HG03196 (cell line): ENCODE data around the gene APBB1IP.
"Not testable (repeated sequence)": the region's sequence is repeated elsewhere in the genome, so short reads cannot be mapped to it uniquely, and the experiment has no call there.

Experiments used
- ATAC-seq: cut with Tn5 transposase; IDR thresholded peaks from one replicate; pipeline ENCODE4 v1.9.1; 2021; ENCODE audit not compliant: unreplicated experiment

Gene APBB1IP

DNA sequence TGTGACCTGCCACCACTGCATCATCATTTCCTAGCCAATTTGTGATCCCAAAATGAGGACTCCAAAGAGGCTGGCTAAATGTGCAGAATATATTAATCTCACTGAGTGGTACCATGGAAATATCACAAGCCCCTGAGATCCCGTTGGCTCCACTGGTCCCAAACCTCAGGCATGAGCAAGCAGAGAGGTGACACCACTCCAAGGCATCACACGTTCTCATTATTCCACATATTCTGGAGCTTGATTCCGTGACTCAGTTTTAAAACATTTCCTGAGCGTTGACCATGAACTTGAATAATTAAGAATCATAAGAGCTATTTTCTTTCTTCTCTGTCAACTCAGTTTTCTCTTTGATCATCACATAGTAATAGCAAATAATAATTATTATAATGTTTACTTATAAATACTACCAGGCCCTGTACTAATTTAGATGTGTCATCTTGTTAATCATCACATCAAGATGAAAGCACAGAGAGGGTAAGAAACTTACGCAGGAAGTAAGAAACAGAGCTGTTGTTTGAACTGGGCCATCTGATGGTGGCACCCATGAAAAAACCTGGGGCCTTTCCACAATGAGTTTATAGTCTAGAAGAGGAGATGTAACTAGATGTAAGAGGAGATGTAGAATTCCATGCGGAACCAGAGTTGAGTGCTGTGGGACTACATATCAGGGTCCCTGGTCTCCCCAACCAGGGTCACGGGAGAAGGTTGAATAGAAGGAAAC is 3.5 kb downstream of the APBB1IP start:
- no peak for ATAC-seq

DNA sequence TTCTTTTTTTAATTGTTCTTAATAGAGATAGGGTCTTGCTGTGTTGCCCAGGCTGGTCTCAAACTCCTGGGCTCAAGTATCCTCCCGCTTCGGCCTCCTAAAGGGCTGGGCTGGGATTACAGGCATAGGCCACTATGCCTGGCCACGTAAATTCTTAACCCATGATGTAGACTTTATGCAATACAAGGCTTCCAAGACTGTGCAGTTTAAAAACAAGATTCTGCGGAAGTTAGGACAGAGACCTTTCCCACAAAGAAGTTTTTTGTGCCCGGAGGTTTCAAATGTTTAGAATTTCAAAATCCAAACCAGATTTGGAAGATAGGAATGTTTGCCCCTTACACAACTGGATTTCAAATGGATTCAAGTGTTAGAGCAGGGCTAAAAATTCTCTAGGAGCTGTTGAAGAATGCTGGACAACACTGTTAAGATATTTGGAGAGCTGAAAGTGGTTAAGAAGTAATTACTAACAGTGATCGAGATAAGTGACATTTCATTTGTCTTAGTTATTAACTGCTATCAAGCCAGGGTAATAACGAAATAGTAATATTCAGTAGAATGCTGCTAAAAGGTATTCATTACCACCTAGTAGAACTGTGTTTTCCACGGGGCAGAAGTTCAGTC is 7.4 kb downstream of the APBB1IP start:
- no peak for ATAC-seq

DNA sequence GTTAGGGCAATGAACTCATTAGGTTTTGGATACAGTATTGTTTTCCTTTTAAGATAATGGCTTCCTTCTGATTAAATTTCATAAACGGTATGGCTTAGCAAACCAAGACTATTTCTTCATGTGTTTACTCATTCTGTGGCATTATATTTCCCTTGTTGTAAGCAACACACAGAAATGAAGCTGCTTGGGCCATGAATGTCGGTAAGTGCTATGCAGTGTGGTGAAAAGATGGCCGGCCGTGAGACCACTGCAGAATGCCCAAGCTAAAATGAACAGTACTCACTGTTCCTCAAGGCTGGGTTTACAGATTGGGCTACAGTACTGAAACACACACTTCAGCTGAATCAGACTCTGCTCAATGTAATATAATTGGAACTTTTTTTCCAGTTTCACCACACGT is 8.1 kb downstream of the APBB1IP start:
- no peak for ATAC-seq

DNA sequence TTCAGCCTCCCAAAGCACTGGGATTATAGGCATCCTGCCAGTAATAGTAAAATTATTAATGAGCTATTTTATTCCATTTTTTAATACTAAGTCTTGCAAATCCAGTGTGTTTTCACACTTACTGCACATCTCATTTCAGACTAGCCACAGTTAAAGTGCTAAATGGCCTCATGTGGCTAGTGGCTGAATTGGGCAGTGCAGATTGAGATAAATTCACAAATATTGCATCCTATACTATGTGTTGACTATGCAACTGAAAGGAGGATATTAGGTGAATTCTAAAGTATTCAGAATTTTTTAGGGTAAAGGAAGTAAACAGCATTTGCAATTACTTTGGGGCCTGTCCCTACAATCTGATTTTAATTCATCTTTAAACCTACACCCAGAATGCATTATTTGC is 10.2 kb downstream of the APBB1IP start:
- ATAC-seq = peak; percentile 32

DNA sequence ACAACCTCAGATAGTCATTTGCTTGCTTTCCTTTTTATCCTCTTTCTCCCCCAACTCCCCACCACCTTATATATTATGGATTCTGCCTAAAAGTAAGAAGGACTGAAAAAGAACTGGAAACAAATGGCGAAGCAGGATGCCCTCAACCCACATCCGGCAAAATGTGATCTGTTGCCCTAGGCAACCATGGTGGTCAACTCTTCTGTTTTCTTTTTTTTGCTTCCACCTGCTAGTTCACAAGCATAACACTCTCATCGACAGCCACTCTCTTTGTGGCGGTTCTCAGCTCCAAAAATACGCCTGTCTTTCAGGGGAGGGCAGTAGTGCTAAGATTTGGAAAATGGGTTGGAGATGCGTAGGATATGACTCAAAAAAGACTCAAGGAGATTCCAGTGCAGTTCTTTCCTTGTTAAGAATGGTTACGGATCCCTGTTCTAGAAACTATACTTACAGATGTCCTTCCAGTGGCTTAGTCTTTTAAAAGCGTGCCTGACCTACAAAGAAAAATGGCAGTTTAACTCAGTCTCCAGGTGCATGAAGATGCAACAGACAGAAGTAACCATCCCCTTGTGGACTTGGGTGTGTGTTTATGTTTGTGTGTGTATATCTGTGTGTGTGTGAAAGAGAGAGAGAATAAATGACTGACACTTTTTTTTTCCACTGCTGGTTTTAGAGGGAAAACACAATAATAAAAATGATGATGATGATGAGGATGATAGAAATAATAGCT is 10.7 kb downstream of the APBB1IP start:
- ATAC-seq = peak; percentile 78

DNA sequence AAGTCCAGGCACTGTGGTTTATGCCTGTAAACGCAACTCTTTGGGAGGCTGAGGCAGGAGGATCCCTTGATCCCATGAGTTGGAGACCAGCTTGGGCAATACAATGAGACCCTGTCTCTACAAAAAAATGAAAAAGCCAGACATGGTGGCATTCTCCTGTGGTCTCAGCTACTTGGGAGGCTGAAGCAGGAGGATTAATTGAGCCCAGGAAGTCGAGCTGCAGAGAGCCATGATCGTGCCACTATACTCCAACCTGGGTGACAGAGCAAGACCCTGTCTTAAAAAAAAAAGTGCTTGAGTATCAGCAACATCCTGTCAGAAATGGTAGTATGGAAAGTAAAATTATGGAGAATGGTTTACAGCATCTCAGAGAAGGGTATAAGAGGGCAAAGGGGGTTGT is 11.6 kb downstream of the APBB1IP start:
- no peak for ATAC-seq

DNA sequence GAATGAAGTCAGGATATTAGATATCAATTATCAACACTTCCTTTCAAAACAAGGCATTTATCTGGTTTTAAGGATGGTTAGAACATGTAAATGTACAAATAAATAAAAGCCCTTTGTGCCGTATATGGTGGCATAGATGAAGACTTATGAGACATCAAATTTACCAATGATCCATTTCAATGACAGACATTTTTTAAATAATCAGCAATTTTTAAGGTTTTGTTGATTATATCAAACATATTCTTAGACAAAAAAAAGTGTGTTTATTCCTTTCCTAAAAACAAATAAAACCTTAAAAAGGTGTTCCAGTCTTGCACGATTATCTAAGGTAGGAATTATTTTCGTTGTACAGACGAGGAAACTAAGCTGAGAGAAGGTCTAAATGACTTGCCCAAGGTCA is 13.8 kb downstream of the APBB1IP start:
- ATAC-seq = no peak

DNA sequence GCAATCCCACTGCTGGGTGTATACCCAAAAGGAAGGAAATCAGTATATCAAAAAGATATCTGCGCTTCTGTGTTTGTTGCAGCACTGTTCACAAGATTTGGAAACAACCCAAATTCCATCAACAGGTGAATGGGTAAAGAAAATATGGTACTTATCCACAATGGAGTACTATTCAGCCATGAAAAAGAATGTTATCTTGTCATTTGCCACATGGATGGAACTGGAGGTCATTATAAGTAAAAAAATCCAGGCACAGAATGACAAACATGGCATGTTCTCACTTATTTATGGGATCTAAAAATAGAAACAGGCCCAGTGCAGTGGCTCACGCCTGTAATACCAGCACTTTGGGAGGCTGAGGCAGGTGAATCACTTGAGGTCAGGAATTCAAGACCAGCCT is 15.7 kb downstream of the APBB1IP start:
- no peak for ATAC-seq

DNA sequence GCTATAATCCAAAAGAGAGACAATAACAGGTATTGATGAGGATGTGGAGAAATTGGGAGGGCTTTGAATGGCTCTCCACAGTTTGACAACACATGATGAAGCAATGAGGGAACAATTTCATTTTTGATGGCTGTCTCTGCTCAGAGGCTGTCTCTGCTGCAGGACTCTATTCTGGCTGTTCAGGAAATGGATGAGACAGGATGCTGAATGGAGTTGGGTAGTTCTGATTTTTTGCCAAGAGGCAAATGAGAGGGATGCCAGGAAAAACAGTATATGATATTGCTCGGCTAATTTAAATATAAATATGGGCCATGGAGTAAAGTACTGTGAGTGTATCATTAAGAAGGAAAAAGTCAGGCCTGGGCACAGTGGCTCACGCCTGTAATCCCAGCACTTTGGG is 16.8 kb downstream of the APBB1IP start:
- ATAC-seq = no peak

DNA sequence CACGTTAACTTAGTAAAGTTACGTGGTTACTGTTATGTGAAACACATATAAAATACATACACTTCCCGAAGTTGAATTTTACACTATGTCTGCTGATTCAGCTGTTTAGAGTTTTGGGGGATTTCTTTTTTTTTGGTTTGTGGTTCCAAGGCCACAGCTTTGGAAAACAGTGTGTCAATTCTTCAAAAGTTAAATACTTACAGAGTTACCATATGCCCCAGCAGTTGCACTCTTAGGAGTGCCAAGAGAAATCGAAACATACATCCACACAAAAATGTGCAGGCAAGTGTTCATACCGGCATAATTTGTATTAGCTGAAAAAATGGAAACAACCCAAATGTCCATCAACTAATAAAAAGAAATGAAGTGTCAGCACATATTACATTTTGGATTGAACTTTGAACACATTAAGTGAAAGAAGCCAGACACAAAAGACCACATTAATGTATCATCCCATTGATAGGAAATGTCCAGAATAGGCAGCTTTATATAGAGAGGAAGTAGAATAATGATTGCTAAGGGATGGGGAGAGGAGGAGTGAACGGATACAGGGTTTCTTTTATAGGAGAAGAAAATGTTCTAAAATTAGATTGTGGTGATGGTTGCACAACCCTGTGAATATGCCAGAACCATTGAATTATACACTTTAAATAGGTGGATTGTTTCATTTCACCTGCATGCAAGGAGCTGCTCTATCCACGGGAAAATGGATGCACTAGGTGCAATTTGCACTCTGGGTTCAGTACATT is 17.6 kb downstream of the APBB1IP start:
- no peak for ATAC-seq

DNA sequence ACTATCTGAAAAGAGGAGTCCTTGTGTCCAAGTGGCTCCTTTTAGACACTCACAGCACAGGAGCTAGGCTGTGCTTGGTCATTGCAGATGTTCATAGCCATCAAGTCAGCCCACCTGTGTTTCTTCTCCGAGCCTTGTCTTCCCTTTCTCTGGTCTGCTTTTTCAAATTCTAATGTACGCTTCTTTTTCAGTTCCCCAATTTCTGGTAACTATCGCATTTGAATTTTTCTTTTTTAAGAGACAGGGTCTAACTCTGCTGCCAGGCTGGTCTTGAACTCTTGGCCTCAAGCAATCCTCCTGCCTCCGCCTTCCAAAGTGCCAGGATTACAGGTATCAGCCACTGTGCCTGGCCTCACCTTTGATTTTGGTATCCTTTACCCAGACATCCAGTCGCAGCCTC is 18.9 kb downstream of the APBB1IP start:
- ATAC-seq = peak; percentile 86

DNA sequence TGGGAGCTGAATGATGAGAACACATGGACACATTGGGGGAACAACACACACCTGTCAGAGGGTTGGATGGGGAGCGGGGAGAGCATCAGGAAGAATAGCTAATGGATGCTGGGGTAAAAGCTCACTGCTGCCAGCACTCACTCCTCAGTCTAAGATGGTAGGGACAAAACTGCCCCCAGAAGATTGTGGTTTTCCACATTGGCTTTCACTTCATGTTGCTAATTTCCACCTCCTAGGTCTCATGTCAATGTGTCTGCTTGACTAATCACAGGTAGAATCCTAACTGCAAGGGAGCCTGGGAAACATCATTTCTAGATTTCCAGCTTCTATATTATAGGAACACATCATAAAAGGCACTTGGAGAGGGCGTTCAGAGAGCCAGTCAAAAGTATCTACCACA is 22.6 kb downstream of the APBB1IP start:
- no peak for ATAC-seq

DNA sequence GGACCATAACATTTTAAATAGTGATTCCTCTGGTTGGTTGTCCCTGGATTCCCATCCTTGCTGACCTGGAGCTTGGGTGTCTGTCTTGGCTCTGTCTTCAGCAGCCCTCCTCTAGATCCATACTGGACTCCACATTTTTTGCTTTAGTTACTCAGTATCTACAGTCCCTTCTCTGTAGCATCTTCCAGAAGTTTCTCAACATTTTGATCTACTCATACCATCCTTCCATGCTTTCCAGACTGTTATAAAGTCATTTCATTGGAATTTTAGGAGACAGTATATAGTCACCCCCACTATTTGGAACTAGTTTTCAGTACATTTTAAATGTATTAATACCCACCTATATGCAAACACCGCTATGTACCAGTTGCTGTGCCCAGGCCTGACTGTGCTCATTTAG is 25.8 kb downstream of the APBB1IP start:
- ATAC-seq = no peak

DNA sequence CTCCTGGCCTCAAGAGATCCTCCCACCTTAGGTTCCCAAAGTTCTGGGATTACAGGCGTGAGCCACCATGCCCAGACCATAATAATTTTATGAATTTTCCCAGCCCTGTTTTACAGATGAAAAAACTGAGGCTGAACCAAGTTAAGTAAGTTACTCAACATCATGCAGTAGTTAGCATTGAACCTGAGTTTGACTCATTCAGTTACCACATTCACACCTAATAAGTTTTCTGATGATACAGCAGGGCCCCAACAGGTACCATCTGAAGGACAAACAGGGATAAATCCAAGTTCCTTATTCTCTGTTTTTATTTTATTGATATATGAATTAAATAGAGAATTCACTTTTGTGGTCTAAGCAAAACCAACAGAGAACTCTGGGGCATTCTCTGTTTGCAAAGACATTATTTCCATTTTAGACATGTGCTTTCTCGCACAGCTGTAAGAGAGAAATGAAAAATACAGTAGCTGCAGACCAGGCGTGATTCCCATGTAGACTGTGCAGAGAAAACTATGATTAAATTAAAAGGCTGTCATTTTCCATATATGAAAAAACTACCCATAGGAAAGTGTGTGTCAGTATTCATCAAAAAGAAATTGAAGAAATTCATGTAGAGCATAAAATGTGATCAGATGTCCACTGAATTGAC is 26.6 kb downstream of the APBB1IP start:
- no peak for ATAC-seq

DNA sequence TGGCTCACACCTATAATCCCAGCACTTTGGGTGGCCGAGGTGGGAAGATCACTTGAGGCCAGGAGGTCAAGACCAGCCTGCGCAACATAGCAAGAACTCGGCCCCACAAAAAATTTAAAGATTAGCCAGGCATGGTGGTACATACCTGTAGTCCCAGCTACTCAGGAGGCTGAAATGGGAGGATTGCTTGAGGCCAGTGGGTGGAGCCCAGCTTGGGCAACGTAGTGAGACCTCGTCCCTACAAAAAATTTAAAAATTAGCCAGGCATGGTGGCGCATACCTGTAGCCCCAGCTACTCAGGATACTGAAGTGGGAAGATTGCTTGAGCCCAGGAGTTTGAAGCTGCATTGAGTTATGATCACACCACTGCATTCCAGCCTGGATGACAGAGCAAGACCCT is 28.4 kb downstream of the APBB1IP start:
- ATAC-seq = not testable (repeated sequence)

DNA sequence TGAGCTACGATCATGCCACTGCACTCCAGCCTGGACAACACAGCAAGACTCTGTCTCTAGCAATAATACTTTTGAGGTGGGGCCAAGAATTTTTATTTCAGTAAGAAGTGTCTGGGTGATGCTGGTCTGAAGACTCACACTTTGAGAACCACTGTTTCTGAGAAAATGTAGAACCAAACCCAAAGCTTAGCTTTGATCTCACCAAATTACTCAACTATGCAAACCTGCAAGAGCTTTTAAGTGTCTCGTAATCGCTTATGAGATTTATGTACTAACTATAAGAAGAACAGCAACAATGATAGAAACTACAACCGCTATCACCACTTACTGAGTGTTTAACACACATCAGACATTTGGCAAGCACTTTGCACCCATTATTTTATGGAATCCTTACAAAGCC is 29.5 kb downstream of the APBB1IP start:
- no peak for ATAC-seq

DNA sequence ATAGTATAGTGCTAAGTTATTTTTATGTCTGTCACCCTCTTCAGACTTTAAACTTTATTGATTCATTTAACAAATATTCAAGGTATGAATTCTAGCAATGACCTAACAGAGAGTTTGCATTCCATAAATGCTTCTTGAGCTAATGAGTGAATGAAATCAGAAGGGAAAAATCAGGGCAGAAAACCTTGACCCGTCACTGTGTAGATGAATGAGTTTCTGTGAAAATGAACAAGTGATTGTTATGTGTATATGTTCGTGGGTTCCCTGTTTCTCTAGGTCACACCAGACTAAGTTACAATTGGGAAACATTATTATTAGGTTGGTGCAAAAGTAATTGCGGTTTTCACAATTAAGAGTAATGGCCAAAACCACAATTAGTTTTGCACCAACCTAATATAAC is 30.1 kb downstream of the APBB1IP start:
- no peak for ATAC-seq

DNA sequence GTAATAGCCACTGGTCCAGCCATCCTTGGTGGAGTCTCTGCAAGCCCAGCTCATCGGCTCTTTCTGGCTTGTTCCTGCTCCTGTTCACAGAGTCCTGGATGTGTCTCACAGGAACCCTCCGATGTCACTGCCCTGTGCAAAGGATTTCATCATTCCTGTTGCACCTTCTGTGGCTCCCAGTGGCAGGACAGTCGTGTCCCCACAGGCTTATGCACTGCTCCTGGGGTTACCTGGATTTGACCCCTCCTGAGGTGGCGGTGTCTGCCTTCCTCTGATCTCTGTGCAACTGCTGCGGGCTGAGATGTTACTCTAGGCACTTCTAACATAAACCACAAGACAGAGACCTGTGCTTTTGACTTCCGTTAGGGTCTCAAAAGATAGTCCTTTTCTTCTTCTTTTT is 30.6 kb downstream of the APBB1IP start:
- ATAC-seq = peak; percentile 65

DNA sequence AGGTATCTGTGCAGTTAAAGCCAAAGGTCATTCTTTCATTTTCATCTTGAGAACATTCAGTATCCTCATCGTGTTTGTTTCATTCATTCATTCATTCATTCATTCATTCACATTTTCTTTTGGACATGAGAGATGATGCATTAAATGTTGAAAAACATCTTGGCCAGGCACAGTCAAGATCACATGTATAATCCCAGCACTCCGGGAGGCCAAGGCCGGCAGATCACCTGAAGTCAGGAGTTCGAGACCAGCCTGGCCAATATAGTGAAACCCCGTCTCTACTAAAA is 34.3 kb downstream of the APBB1IP start:
- no peak for ATAC-seq

DNA sequence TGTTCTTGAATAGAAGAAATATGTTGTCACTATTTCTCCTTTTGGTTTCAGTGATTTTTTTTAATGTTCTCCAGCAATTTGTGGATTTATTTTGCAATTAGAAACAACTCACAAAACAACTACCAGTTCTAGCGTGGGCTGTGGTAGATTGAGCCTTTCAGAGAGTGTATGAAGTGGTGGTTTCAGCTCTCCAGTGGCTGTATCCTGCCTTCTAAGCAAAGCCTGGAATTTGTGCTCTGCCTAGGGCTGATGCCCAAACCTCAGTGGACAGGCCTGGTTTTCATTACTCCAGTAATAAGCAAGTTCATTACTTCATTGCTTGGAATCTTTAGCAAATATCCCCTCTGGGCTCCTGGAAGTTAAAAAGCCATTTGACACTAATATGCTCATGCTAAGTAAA is 35.9 kb downstream of the APBB1IP start:
- no peak for ATAC-seq

DNA sequence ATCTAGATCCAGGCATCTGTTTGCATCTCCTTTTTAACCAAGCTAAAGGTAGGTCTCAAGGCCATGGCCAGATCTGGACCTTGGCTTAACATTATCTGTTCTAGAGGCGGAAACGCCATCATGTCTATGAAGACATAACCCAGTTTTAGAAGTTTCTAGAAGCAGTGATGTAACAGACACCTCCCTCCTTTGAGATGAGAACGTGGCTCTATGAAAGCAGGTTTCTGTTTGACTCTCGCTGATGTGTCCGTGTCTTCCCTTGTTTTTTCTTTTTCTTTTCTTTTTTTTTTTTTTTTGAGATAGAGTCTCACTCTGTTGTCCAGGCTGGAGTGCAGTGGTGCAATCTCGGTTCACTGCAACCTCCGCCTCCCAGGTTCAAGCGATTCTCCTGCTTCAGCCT is 36.7 kb downstream of the APBB1IP start:
- not testable (repeated sequence) for ATAC-seq
